Breast epithelium (tissue), 4 donors: ENCODE data around the gene RHOT2. TPM values are rescaled to one million over a fixed set of nuclear protein-coding genes. Genes with fewer than 3 reads are reported as not detected.

Source experiments
- DNase-seq, 2 donors: peaks; one replicate each; pipeline ENCODE4 v3.0.0-alpha.2; 2019; ENCODE audit warnings: low spot score in 2 of 2
- H3K27ac ChIP-seq, 2 donors: fragments of 200-600 bp; sonication (generic) in 1 of 2; one replicate each; pipeline ENCODE4 v1.5.1; 2016 to 2019; ENCODE audit warnings: mild to moderate bottlenecking in 1 of 2
- H3K27me3 ChIP-seq, 2 donors: fragments of 200-600 bp; sonication (generic) in 1 of 2; one replicate each; pipeline versions ENCODE4 v1.5.1 to v1.6.0; 2017 to 2019; ENCODE audit warnings: control low read depth in 1 of 2, mild to moderate bottlenecking in 1 of 2
- H3K36me3 ChIP-seq: fragments of 200-600 bp; one replicate; pipeline ENCODE4 v1.5.1; 2019
- H3K4me1 ChIP-seq, 2 donors: fragments of 200-600 bp; sonication (generic); one replicate each; pipeline ENCODE4 v1.5.1; 2016 to 2019; ENCODE audit warnings: control low read depth in 1 of 2
- H3K4me3 ChIP-seq, 3 donors: fragments of 200-600 bp; sonication (generic); 1 replicate in 2 of 3; 2 replicates in 1 of 3; pipeline ENCODE4 v1.5.1; 2016 to 2019; ENCODE audit warnings: mild to moderate bottlenecking in 3 of 3, moderate library complexity in 2 of 3
- H3K9me3 ChIP-seq, 2 donors: fragments of 200-600 bp; sonication (generic) in 1 of 2; one replicate each; pipeline ENCODE4 v1.5.1; 2016 to 2019; ENCODE audit warnings: control low read depth in 1 of 2
- POLR2A ChIP-seq: fragments of 450-650 bp; IDR thresholded peaks from one replicate; pipeline ENCODE4 v1.6.1; 2016; ENCODE audit warnings: antibody characterized with exemption, mild to moderate bottlenecking, moderate library complexity
- POLR2AphosphoS5 ChIP-seq, 3 donors: sonication (generic); formaldehyde crosslinking; IDR thresholded peaks; one replicate each; pipeline ENCODE4 v1.6.1; 2017; ENCODE audit warnings: antibody characterized with exemption in 3 of 3
- intact Hi-C: fragments of 100-400 bp; cut with DNase I; formaldehyde crosslinking; loops from one replicate; pipeline ENCODE4 v1.15.1; 2023; ENCODE audit warnings: low total_unique reads
- total RNA-seq, 3 donors: library from RNA; depleted of rRNA; stranded (reverse); fragments of >200 nt; gene quantifications; one replicate each; pipeline ENCODE4 v1.1.0, GENCODE V29; 2016
- TF ChIP-seq, protein P1 (sequence below), 3 donors: fragments of 450-650 bp; IDR thresholded peaks; one replicate each; pipeline ENCODE4 v1.5.1; 2016 to 2017; ENCODE audit warnings: antibody characterized with exemption in 3 of 3, mild to moderate bottlenecking in 3 of 3, moderate library complexity in 3 of 3

RHOT2 gene
- 10 to 100 TPM; 39.4 to 90.8 (median 66.9) TPM for total RNA-seq

DNA sequence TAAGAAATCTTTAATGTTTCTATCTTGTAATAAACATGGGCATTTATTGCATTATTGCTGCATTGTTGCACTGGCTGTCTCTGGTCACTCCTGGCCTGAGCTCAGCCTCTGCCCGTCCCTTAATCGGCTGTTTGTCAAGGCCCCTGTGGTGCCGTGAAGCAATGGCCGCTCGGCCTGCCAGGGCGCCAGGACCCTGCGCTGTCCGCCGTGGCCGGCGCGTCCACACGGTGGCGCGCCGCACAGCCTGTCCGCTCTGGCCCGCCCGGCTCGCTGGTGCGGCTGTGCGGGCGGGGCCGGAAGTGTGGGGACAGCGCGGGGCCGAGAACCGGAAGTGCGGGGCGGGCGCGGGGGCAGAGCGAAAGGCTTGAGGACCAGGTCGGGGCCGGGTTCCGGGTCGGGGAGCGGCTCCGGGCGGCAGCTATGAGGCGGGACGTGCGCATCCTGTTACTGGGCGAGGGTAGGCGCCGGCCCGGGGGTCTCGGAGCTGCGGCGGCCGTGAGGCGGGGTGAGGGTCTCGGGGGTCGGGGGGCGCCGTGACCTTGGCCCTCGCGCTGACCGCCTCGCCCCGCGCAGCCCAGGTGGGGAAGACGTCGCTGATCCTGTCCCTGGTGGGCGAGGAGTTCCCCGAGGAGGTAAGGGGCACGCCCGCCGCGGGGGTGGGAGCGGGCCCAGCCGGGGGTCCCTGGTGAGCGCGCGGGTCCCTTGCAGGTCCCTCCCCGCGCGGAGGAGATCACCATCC, at the start of gene RHOT2:
Gene RHOT2, plus strand, starts transcription at position 353 of the 739 bp plus-strand sequence. Its CDS starts 68 bp downstream, at position 421.
- intact Hi-C loops, result loop anchor here (1.0 kb wide), 1 partner anchor 22 kb away; the partner anchor contains the start of gene WDR24
- Histone ChIP-seq H3K9me3 (no peaks in the 10 kb centered on the region), H3K27ac (peak within 1 kb of the TSS; percentile 87), H3K27me3 (no peaks in the 10 kb centered on the region), H3K4me3 (peak within 1 kb of the TSS; percentile 90 to 97 (median 93)), H3K36me3 (peaks cover 10% of the 10 kb centered on the region), H3K4me1 (peaks cover 0 to 5% of the 10 kb centered on the region in 2 donors)
- TF ChIP-seq POLR2AphosphoS5 (IDR thresholded peaks at IDR 0.05) (peak; percentile 45 to 83 (median 65)), POLR2A (peak; percentile 57)
- TF ChIP-seq, protein P1, sequence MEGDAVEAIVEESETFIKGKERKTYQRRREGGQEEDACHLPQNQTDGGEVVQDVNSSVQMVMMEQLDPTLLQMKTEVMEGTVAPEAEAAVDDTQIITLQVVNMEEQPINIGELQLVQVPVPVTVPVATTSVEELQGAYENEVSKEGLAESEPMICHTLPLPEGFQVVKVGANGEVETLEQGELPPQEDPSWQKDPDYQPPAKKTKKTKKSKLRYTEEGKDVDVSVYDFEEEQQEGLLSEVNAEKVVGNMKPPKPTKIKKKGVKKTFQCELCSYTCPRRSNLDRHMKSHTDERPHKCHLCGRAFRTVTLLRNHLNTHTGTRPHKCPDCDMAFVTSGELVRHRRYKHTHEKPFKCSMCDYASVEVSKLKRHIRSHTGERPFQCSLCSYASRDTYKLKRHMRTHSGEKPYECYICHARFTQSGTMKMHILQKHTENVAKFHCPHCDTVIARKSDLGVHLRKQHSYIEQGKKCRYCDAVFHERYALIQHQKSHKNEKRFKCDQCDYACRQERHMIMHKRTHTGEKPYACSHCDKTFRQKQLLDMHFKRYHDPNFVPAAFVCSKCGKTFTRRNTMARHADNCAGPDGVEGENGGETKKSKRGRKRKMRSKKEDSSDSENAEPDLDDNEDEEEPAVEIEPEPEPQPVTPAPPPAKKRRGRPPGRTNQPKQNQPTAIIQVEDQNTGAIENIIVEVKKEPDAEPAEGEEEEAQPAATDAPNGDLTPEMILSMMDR (IDR thresholded peaks at IDR 0.05), result peak; percentile 57 to 93 (median 58)
- DNase-seq, result peak; percentile 91 to 93

DNA sequence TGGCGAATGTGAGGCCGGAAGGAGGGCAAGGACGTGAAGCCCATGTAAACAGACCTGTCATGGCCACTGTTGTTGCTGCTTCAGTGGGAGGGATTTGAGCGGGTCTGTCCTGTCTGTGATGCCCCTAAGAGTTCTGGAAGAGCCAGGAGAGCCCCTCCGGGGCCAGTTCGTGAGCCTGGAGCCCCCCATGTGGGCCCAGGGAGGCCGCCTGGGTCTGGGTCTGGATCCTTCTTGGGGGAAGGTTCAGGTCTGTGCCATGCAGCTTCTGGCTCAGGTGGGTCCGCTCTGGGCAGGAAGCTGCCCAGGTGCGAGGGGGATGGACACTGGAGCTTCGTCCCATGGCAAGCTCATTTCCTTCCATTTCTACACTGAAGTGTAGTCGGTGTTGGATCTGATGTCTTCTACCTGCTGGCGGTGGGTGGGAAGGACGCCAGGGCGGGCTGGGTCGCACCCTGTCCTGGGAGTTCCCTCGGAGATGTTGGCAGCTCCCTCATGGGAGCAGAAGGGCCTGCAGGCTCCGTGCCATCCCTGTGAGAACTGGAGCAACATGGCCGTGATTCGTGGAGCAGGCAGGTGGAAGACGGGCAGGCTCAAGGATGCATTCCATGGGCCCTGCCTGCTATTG, 48.3 kb upstream of the RHOT2 start:
- H3K36me3 ChIP-seq, result no peaks in the 10 kb centered on the region
- H3K4me1 ChIP-seq, result peaks cover 7 to 8% of the 10 kb centered on the region in 2 donors
- H3K27ac ChIP-seq, result no peak overlapping the region
- intact Hi-C loops, result no loop called here
- no peak overlapping the region for H3K4me3 ChIP-seq
- no peaks in the 10 kb centered on the region for H3K27me3 ChIP-seq
- H3K9me3 ChIP-seq, result no peaks in the 10 kb centered on the region
- no peak for DNase-seq
- TF ChIP-seq POLR2A, result no peak

DNA sequence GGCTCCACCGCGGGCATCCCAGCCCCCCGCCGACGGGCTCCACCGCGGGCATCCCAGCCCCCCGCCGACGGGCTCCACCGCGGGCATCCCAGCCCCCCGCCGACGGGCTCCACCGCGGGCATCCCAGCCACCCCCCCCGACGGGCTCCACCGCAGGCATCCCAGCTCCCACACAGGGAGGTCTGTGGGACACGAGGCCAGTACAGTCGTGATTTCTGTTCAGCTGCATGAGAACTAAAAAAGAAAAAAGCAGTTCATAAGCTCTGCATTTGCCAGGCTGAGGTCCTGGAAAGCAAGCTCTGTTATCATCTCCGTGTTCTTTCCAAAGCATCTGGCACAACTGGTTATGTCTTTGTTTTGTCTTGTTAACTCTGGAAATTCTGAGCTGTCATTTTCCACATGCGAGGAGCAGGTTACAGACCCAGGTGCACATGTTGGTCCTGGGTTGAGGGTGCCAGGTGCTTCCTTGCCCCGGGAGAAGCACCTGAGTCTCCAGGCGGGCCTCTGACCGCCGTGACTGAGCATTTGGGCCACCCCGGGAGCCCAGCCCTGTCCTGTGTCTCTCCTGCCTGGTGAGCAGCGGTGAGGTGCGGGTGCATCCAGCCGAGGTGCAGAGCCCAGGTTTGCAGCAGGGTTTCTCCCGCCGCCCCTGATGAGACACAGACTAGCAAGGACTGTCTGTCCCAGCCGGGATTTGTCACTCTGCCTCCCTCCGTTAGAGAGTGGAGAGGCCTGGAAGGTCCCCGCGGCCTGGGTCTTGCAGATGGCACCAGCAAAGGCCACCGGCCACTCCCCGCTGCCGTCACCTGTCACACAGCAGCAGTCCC, 47.0 kb upstream of the RHOT2 start:
- Histone ChIP-seq H3K4me3 (no peak overlapping the region), H3K4me1 (peaks cover 7 to 8% of the 10 kb centered on the region in 2 donors), H3K27me3 (no peaks in the 10 kb centered on the region), H3K27ac (no peak overlapping the region), H3K36me3 (no peaks in the 10 kb centered on the region), H3K9me3 (no peaks in the 10 kb centered on the region)
- intact Hi-C loops, result no loop called here
- TF ChIP-seq, protein P1 (IDR thresholded peaks at IDR 0.05), result no peak
- TF ChIP-seq POLR2A, result no peak
- TF ChIP-seq POLR2AphosphoS5 (IDR thresholded peaks at IDR 0.05), result no peak
- DNase-seq, result no peak

DNA sequence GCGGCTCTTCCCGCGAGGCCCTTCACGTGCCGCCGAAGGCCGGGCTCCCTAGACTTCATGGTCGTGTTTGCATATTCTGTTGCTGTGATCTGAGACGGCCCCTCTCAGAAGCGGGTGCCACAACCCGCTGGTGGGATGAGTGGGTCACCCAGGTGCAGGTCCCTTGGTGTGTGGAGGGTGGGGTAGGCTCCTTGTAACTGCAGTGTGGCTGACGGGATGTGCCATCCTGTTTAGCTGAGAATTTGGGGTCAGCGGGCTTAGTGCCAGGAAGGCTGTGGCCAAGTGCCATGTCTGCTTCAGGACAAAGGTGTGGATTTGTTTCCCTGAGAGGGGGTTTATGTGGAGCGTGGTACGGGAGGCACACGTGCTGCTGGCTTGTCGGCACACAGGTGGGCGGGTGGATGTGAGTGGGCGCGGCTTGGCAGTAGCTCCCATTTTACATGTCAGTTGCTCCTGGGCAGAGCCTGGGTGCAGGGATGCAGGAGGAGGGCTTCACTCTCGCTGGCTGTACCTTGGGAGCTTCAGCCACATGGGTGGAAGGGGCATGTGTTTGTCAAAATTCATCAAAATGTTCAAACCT, 46.3 kb upstream of the RHOT2 start:
- TF ChIP-seq POLR2AphosphoS5 (IDR thresholded peaks at IDR 0.05), result no peak
- TF ChIP-seq, protein P1 (IDR thresholded peaks at IDR 0.05), result no peak
- DNase-seq, result no peak

DNA sequence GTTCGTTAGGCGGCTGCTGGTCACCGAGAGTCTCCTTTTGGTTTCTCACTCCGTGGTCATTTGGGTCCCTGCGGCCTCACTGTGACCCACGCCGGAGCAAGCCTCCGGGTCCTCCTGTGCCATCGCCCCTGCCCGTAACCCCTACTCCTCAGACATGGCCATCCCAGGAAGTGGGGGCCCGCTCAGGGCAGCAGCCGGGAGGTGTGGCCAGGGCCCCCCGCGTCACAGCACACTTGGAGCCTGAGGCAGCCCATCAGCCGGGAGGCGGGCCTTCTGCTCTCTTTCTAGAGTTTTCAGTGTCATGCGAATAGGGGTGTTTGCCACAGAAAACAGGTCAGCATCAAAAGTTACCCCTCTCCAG, 45.0 kb upstream of the RHOT2 start:
- intact Hi-C loops, result no loop called here
- peaks cover 7 to 8% of the 10 kb centered on the region in 2 donors for H3K4me1 ChIP-seq
- H3K27me3 ChIP-seq, result no peaks in the 10 kb centered on the region
- H3K9me3 ChIP-seq, result no peaks in the 10 kb centered on the region
- no peaks in the 10 kb centered on the region for H3K36me3 ChIP-seq
- H3K4me3 ChIP-seq, result peak overlapping the region in 1 of 3 donors; percentile 57
- TF ChIP-seq POLR2AphosphoS5 (IDR thresholded peaks at IDR 0.05) (no peak), POLR2A (no peak)
- TF ChIP-seq, protein P1 (IDR thresholded peaks at IDR 0.05), result no peak
- H3K27ac ChIP-seq, result peak overlapping the region in 1 of 2 donors; percentile 20
- DNase-seq, result no peak

More for the DNA sequence above, 46.3 kb upstream of the RHOT2 start:
- peaks cover 7 to 8% of the 10 kb centered on the region in 2 donors for H3K4me1 ChIP-seq
- no peaks in the 10 kb centered on the region for H3K9me3 ChIP-seq
- peak overlapping the region in 2 of 3 donors; percentile 39 to 57 for H3K4me3 ChIP-seq
- H3K27me3 ChIP-seq, result no peaks in the 10 kb centered on the region
- no peaks in the 10 kb centered on the region for H3K36me3 ChIP-seq
- peak overlapping the region; percentile 57 to 76 for H3K27ac ChIP-seq
- intact Hi-C loops, result no loop called here
